Ureter (tissue), 1 donor: ENCODE data around the gene ABHD5. TPM values are rescaled to one million over a fixed set of nuclear protein-coding genes. Genes with fewer than 3 reads are reported as not detected.

Experiments used
- DNase-seq: peaks from one replicate; pipeline ENCODE4 v3.0.0-alpha.2; 2020; ENCODE audit warnings: low spot score
- total RNA-seq: library from RNA; stranded (reverse); gene quantifications from one replicate; pipeline ENCODE4 v1.2.4, GENCODE V29; 2023
- donor health status: DM: yes; HTN: yes; CAD: no.

The ABHD5 gene
- total RNA-seq, 1 donor from 2014 or later = 19.3 TPM

DNA sequence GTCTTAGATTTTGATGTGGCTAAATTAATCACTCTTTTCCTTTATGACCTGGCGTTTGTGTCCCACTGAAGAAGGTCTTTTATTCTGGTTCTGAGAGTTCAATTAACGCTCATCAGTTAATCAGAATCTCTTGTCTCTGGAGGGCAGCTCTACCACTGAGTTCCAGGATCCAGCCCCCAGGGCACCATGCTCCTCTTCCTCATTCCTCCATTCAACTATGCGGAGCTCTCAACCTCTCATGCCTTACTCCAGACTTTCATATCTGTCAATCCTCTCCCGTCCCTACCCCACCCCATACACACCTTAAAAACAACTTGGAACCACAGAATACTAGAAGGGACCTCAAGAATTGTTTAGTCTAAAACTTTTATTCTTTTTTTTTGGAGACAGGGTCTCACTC, 4.8 kb upstream of the ABHD5 start:
- DNase-seq = no peak

DNA sequence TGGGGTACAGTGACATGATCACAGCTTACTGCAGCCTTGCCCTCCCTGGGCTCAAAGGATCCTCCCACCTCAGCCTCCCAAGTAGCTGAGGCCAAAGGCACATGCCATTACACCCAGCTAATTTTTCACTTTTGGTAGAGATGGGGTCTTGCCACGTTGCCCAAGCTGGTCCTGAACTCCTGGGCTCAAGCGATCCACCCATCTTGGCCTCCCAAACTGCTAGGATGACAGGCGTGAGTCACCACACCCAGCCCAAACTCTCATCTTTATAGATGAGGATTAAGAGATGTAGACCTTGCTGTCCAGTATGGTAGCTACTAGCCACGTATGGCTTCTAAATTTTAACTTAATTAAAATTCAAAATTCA, 4.4 kb upstream of the ABHD5 start:
- no peak for DNase-seq

DNA sequence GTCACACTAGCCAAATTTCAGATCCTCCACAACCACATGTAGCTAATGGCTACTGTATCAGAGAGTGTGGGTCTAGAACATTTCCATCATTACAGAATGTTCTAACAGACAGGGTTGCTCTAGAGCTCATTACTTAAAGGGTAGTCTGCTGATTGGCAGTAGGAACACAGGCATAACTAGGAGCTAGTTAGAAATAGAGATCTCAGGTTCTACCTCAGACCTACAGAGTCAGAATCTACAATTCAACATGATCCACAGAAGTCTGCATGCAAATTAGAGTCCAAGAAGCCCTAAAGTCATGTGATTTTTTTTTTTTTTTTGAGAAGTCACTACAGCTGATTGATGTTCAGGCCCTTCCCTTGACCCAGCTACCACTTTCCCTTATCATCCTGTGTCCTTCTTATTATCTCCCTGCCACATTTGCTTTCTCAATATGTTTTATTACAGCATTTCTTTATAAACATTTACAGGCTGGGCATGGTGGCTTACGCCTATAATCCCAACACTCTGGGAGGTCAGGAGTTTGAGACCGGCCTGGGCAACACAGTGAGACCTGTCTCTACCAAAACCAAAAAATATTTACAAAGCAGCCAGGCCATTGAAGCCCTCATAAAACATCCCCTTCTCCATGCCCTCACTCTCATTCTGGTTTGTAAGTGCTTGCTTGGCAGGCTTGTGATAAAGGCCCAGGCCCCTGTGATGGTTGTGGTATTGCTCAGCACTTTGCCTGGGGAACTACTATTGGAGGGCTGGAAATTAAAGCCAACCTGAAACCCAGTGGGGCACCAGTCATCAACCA, 3.8 kb upstream of the ABHD5 start:
- no peak for DNase-seq

DNA sequence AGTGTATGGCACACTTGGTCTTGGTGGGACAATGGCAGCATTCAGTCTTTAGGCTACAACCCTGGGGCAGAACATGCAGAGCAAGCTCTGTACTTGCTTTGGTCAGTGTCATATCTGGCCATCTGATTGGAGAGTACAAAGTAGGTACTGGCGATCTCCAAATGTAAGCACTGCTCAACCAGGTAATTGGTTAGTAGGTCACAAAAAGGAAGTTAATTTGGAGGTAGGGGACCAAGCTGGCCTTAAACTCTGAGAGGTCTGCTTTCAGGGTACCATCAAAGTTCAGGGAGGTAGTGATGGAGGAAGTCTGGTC, 3.3 kb upstream of the ABHD5 start:
- no peak for DNase-seq

DNA sequence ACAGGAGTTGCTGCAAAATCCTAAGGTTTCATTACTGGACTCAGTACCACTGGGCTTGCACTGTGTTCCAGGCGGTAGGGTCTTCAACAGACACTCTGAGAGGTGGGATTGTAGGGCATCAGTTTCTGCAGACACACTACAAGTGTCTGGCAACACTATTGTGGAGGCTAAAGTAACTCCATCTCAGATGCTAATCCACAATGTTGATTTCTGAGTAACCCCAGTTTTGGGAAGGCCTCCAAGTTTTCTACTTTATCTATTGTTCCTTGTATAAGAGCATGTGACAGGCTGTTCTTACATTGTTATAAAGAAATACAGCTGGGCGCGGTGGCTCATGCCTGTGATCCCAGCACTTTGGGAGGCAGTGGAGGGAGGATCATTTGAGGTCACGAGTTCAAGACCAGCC, 2.5 kb upstream of the ABHD5 start:
- no peak for DNase-seq

DNA sequence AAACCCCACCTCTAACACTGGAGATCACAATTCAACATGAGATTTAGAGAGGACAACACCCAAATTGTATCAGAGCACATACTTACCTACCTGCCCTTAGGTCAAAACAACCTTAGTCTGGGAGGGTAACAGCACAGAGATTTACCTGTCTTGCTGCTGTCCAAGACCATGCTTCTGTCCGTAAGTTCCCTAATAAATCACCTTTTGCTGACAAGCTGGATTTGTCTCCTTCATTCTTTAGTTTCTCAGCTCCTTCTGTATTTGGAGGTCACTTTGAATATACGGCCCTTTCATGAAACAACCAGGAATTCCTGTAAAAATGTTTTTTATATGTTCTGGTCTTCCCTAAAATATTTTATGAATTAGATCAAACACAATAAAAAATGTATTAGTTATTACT, 1.6 kb upstream of the ABHD5 start:
- no peak for DNase-seq

DNA sequence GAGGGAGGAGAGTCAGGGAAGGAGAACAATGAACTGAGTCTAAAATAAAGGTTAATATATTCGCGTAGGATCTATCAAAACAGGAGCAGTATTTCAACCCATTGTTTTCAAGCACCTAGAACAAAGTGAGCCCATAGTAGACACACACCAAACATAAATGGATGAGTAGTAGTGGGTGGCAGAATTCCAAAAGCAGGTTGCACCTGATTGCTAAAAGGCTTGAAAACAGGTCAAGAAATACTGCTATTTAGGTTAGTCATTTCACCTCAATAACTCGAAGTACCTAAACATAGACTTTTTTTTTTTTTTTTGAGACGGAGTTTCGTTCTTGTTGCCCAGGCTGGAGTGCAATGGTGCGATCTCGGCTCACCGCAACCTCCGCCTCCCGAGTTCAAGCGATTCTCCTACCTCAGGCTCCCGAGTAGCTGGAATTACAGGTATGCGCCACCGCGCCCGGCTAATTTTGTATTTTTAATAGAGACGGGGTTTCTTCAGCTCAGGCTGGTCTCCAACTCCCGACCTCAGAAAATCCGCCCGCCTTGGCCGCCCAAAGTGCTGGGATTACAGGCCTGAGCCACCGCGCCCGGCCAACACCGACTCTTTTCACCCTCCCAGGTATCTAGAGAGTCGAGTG, 855 bp upstream of the ABHD5 start:
- no peak for DNase-seq

DNA sequence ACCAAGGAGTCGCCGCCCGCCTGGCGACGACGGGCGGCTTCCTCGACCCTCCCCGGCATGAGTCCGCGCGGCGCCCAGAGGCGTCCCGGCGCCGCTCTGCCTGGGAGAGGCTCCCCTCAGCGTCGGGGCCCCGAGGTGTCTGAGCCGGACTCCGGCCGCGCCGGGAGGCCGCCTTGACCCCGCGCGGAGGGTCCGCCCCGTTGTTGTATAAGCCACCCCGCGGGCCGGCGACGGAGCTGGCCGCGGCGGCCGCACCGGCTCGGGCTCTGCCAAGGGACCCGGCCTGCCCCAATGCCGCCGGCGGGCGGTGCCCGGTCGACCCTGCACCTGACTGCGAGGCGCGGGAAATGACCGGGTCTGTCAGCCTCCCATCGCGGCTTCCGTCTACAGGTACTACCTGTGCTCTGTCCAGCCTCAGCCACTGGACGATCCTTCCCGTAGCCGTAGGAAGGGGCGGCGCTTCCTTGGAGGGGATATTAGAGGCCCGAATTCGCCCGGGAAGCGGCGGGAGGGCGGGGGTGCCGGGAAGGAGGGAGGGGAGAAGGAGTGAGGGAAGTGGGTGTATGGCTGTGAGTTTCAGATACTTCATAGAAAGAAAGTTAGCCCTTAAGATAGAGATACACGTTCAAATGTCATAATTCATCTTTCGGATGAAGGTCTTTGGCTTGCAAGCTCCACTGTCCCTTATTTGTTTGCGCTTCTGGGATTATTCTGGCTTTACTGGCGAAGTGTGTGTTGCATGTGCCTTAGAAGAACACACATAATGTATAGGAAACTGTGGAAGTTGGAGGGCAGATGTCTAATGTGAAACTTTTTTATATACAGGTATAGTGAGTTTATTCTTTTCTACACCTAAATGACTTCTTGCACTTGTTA, 620 bp downstream of the ABHD5 start:
- peak; percentile 69 for DNase-seq

DNA sequence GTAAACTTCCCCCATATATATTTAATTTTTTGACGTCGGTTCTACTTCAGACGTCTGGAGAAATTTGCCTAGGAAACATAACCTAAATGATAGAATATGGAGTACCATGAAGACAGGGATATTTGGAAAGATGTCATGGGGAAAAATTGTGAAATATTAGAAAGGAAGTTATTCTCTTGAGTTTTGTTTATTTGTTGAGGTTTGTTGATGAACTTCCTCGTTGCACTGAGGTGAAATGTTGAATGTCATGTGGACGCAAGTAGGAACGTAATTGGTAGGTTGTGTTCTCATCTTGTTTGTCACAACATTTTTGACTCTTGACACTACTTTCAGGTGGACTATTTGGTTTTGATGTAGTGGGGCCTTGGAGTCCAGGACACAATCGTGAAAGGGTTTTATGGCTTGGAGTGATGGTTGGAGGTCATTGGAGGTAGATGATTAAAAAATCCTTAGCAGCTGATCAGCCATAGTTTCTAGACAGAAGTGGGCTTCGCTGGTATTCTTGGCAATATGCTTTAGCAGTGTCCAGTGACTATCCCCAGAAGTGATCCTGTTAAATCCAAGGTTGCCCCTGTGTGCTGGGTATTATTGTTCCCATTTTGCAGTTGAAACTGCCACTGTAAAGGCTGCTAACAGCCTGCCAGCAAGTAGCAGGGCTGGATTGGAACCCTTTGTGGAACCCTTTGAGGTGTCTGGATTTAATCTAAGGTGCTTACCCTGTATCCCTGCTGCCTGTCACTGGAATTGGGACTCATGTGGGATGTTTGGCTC, 1.5 kb downstream of the ABHD5 start:
- no peak for DNase-seq

DNA sequence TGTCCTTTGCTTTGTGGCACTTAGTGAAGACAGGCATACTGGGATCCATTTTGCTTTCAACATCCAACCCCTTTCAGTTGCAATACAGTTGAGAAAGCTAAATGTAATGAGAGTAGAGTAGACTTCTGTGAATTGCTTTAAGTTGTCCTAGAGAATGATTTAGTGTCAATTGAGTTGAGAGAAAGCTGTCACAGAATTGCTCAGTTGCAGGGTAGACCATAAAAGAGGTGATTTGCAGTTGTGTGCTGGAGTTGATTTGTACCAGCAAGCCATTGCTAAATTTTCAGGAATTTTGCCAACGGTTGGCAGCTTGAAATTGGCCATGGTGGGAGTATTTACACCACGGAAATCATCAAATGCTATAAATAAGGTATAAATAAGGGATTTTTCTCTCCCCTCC, 2.2 kb downstream of the ABHD5 start:
- no peak for DNase-seq

DNA sequence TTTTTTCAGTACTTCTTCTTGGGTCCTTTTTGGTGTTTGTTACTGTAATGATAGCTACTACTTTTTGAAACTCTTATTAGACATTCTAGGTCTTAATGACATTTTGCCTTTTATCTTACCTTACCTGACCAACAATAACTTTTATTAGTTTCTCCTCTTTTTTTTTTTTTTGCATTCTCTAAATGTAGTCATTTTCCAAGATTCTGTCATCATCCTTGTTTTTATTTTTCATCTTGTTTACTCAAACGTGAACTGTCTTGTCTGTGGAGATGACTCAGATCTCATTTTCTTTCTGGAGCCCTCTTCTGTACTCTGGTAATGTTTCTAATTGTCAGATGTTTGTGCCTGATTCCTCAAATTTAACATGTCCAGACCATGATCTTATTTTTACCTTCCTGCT, 2.9 kb downstream of the ABHD5 start:
- no peak for DNase-seq

DNA sequence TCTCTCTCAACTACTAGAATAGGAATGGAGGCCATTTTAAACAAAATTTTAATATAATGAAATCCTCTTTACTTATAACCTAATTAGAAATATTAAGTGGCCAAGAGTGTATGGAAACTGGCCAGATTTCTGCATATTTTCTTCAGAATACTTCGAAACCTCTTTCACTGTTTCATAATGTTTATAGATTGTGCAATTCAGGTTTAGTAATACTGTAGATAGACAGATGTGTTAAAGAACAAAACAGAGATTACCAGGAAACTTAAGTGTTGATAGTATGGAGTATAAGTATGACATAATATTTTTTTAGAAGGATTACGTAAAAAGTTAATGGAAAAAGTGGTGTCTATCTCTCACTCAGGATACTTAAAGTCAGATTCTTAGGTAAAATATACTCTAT, 4.7 kb downstream of the ABHD5 start:
- no peak for DNase-seq

DNA sequence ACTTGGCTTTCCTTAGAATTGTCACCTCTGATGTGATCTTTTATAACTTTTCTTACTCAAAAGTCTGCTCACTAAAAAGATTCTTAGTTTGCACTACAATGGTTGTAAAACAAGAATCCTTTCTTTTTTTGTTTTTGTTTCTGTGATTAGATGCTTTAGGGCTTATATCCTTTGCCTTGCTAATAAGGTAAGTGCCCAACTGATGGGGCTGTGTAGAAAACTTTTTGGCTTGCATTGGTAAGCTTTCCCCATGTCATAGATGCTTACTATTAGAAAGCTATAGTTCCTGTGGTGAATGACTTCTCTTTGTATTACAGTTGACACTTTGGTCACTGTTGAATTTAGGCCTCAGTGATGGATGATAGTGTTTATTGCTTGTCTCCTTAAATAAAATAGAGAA, 5.1 kb downstream of the ABHD5 start:
- DNase-seq = no peak

DNA sequence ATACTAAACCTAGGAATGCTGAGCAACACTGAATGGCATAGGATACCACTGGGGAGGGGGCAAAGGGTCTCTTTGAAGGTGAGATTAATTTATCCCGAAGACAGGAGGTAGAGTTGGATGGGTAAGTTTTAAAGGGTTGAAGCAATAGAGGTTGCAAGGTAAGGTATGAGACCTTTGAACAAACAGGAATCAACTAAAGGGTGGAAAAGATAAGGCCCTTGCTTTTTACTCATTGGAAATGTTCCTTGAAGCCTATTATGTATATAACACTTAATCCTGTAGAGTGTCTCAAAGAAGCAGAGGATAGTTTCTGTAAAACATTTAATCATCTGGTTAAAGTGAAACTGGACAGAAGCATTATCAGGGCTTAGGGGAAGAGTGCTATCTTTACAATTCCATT, 5.7 kb downstream of the ABHD5 start:
- no peak for DNase-seq

DNA sequence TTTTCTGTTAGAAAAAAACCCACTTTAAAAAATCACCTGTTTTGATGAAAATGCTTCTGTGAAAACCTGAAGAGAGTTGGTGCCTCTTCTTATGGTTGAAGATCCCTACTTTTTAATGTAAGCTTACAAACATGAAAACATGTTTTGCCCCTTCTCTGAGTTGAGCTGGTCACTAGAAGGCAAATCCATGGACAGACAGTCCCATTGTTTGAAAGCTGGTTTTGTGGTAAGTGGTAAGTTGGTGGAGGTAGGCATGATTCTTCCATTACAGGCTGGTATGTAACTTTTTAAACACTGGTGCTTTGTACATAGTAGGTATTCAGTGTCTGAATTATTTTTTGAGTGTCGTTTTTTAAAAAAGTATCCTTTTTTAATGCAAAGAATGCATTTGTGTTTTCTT, 6.1 kb downstream of the ABHD5 start:
- DNase-seq = no peak

DNA sequence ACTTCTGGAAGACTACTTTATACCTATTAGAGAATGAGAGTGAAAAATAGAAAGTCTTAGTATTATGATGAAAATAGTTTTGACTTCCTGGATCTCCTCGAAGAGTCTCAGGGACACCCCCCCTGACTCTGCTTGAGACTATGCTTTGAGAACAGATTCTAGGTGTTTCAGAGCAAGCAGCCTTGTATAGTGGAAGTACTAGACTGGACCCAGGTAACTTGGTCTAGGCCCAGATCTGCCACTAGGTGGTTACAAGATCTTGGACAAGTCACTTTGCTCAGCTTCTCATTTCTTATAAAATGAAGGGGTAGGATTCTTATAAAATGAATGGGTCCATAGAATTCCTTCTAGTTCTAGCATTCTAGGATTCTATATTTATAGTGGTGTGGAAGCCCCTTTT, 9.1 kb downstream of the ABHD5 start:
- no peak for DNase-seq

DNA sequence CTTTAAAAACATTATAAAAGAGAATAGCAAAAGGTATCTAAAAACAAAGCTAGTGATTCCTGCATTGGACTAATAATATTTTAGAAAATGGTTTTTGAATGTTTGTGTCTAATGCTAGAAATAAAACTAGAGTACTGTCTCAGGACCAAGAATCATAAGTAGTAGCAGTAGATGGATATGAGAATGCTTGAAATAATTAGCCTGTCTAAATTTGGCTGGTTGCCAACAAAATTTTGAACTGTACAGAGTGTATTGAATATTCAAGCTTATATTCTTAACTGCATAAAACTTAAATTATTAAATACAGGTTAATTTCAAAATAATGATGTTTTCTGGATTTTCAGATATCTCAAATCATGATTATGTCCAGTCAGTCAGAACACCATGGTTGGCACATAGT, 14.0 kb downstream of the ABHD5 start:
- no peak for DNase-seq

DNA sequence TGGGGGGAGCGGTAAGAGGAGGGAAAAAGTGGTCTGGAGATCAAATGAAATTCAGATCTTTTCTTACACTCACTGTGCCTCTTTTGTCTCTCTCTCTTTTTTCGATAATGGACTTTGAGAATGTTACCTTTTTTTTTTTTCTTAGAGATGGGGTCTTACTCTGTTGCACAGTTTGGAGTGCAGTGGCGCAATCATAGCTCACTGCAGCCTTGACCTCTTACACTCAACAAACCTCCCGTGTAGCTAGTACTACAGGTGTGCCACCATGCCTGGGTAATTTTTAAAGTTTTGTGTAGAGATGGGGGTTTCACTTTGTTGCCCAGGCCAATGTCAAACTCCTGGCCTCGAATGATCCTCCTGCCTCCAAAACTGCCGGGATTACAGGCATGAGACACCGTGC, 15.6 kb downstream of the ABHD5 start:
- no peak for DNase-seq

DNA sequence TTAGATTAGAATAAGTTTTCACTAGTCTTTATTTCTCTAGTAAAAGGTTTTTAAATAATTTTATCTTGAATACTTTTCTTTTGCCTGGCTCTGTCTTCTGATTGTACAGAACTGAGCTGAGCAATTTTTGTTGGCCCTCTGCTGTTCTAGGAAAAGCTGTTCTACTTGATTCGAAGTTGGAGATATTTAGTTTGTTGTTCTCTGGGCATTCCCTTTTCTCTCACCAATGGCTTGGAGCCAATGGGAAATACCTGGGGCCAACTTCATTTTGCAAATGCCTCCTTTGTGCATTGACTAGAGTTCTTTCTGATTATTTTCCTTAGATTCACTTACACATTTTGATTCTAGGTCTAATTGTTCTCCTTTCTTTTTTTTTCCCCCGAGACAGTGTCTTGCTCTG, 16.5 kb downstream of the ABHD5 start:
- DNase-seq = no peak

DNA sequence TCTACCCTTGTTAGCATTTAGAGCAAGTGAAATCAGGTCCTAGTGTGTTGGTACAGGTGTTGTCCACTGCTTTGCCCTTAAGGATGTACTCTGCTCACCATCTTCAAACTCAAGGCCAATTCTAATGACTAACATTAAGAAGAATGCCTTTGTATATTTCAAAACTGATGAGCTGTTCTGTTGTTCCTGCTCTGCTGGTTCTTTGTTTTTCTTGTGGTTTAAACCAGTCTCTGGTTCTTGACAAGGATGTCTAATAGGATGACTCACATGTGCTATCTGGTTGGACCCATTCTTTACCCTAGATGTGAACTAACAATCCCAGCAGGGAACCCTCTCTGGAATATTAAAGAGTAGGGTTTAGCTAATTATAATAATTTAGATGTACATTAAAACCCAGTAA, 17.3 kb downstream of the ABHD5 start:
- no peak for DNase-seq

DNA sequence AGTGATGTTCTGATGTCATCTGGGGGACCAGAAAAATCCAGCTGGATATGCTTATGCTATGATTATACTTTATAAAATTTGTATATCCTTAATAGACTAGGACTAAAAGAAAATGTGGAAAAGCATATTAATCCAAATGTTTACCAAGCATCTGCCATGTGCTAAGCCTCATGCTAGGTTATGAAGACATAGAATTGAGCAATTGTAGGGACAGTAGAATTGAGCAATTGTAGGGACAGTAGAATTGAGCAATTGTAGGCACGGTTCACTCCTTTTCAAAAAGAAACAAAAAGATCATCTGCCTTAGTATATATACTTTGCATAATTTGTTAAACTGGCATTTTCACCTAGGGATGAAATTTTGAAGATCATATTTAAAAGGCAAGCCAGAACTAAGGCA, 18.3 kb downstream of the ABHD5 start:
- no peak for DNase-seq

DNA sequence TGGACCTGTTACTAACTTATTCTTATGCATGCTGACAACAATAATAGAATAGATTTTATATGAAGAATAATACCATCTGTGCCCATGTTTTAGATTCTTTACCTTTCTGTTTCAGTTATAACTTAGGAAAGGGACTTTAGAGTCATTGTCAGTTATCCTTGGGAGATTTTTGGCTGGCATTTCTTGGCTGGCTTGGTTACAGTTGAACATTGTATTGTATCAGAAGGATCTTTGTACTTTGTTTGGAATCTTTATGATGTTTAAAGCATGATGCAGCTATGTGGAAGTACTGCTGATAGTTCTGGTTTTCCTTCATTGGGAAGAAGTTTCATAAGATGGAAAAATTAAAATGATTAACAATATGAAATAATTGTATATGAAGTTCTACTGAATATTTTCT, 19.9 kb downstream of the ABHD5 start:
- no peak for DNase-seq
